Amniotic stem cell (primary cell): ENCODE data around the gene WDR6.

Experiments used
- DNase-seq: peaks from one replicate; lab custom pipeline; 2025; lab: John Stamatoyannopoulos, UW

Gene WDR6

DNA sequence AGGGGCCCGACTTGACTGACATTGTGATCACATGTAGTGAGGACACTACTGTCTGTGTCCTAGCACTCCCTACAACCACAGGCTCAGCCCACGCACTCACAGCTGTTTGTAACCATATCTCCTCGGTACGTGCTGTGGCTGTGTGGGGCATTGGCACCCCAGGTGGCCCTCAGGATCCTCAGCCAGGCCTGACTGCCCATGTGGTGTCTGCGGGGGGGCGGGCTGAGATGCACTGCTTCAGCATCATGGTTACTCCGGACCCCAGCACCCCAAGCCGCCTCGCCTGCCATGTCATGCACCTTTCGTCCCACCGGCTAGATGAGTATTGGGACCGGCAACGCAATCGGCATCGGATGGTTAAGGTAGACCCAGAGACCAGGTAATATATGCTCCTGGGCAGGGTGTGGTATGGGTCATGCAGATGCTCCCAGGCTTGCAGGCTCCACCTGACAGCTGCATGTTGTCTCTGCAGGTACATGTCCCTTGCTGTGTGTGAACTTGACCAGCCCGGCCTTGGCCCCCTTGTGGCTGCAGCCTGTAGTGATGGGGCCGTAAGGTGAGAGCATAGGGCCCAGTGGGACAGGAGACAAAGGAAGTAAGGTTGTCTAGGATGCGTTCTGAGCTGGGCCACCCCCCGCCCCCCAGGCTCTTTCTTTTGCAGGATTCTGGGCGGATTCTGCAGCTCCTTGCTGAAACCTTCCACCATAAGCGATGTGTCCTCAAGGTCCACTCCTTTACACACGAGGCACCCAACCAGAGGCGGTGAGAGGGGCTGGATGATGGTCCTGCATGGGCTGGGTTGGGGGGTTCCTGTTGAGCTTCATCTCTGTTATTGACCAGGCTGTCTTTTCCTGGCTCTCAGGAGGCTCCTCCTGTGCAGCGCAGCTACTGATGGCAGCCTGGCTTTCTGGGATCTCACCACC, 6.8 kb downstream of the WDR6 start:
- no peak for DNase-seq

DNA sequence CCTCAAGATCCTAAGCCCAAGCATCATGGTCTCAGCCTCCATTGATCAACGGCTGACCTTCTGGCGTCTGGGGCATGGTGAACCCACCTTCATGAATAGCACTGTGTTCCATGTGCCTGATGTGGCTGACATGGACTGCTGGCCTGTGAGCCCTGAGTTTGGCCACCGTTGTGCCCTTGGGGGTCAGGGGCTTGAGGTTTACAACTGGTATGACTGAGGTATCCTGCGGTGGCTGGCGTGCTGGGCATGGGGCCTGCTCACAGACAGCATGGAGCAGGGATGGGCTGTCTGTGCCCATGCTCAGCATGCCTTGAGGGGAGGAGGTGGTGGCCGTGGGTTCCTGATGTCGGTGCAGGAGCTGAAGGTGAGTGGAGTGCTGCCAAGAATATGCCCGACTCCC, 7.9 kb downstream of the WDR6 start:
- DNase-seq, result no peak

DNA sequence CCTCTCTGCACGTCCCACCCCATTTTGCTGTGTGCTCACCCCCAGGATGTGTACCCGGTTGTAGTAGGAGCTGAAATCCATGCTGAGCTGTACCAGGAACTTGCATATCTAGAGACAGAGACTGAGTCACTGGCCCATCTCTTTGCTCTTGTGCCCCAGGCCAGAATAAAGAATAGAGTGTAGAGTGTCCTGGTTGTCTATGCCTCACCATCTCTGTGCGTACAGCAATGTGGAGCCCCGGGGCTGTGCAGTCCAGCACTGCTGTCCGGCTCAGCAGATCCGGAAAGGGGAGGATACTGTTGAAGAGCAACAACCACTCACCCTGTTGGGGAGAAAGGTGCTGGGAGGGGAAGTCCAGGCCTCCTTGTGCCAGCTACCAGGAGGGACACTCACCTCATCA, 8.6 kb downstream of the WDR6 start:
- DNase-seq, result no peak

DNA sequence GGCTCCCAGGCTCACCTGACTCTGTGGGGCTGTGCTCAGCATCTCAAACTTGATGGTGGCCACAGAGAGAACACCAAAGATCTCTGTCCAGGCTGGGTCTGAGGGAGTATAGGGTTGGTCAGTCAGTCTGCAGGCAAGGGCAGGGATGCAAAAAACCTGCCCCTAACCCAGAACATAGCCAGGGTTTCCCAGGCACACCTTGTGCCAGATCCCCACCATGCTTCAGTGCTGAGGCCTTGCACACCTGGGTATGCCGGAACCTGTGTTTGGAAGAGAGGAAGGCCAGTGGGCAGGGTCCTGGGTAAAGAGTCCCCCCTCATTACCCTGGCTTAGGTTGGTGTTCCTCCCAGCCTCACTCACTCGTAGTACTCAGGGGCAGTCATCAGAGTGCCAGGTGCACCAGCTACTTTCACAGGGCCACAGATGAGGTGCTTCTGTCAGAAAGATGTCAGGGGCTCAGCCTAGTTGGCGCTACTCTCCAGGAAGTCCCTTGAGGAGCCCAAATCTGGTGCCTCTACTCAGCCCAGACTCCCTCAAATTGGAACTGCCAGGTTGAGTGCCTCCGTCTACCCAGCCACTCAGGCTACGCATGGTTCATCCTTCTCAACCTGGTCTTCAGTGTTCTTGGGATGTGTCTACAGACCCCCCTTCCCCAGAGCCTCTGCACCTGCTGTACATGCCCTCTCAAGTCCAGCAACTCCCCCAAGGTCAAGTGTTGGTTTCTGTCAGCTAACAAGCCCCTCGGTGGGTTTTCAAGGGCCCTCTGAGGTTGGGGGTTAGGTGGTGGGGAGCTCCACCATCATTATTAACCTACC, 9.4 kb downstream of the WDR6 start:
- no peak for DNase-seq

DNA sequence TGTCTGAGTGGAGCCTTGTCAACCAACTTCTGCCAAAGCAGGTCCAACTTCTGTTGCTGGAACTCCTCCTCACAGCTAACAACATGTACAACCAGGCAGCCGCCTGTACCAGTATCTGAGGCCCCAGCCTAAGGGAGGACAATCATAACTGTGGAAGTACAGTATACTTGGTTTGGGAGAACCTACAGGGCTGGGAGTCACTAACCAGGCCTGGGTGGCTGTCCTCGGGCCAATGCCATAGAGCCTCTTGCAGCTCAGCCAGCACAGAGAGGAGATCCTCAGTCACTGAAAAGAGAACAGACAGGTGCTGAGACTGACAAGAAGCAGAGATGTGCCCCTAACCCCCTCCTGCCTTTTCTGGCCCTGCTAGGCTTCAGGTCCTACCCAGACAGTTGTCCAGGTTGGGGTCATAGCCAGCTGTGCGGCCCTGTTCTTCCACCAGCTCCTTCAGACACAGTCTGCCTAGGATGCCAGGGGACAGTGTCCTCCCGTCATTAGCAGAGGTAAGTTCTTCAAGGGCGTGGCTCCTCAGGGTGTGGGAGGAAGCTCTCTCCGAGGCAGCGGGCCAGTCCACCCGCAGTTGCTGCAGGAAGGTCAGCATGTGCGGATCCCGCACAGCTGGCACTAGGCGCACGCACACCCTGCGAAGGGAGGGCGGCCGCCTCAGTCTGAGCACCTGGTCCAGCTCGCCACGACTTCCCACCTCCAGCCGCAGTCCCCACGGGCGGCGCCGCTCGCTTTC, 10.2 kb downstream of the WDR6 start:
- no peak for DNase-seq

DNA sequence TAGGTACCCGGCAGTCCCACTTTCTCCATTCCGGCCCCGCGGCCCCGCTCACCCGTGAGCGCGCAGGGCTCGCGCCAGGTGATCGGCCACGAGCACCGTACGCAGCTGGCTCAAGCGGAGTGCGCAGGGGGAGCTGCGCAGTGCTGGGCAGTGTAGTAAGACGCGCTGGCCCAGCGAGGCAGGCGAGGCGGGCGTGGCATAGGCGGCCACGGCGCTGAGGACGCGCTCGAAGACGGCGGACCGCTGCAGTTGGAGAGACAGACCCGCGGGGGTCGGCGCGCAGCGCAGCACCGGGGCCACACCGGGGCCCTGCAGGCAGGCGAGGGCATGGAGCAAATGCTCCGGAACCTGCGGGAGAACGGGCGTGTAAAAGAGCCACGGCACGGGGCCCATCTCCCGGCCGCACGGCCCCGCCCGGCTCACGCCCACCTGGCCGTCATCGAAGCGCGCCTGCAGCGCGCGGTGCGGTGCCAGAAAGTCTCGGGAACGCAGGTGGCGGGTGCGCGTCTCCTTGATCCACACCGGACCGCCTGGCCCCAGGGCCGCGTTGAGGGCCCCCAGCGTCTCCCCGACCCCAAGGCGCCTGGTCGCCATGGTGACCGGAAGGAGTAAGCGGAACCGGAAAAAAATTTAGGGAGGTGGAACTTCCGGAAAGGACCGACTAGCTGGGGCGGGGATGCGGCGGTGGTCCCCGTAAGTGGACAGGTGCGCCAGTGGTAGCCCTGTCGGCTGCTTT, 10.9 kb downstream of the WDR6 start, which contains the start of gene DALRD3:
DALRD3 (minus strand) TSS at position 610 of the 736 bp plus-strand sequence; CDS start at position 594, 16 bp downstream.
- DNase-seq, result peak; percentile 22

DNA sequence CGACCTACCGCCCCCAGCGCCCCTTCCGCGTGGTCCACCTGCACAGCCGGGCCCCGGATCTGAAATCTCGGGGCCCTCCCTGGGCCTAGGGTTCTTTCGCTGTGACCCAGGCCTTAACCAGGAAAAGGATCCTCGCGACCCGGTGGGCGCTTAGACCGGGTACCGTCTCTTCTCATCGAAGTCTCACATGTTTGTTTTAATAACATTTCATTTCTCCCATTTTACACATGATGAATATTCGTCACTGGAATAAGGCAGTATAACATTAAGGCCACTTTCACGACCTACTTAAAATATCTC, 11.5 kb downstream of the WDR6 start:
- no peak for DNase-seq

DNA sequence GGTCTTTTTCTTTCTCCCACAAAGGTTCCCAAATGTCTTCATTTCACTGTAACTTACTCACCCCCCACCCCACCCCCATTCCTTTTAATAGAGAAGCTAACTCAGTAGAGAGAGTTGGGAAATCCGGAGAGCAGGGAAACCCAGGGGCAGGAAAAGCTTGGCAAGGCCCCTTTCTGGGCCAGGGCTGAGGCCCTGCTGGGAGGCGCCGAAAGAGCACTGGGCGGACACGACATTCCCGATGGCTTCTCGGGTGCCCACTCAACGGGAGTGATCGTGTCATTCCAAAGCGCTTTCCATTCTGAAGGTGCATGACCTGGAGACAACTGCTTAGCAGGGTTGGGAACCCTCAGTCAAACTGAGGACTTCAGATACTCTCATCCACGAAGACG, 12.7 kb downstream of the WDR6 start:
- no peak for DNase-seq

DNA sequence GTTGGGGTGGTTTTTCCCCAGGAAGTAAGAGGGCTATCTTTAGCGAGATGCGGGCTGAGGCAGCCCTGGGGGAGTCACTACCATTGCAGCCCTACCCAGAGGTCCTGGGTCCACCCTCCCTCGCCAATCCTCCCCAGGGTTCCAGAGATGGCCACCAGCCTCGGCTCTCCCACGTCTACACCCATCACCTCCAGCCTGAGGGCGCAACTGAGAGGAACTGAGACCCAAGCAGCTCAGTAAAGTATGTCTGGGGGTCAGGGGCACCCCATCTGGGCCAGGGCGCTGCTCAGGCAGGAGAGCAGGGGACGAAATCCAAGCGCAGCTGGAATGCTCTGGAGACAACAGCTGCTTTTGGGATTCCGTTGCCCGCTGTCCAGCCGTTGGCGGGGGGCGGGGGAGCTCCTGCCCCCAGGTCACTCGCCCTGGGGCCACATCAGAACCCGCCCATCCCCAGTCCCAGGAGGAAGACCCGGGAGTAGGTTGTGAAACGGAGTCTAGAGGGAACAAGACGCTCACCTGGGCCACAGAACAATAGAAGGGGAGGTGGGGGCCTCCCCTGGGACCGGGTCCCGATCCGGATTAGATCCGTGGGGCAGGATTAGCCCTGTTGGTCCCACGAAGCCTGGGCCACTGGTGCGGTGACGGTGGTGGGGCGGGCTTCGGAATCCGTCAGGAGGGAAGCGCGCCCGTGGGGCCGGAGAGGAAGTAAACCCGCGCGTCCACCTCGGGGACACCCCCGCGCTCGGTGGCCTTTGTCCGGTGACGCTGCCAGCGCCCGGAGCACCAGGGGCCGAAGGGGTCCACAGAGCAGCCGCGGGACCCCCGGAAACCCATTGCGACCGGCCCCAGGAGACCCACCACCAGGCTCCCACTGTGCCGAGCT, 13.4 kb downstream of the WDR6 start:
- DNase-seq, result no peak

DNA sequence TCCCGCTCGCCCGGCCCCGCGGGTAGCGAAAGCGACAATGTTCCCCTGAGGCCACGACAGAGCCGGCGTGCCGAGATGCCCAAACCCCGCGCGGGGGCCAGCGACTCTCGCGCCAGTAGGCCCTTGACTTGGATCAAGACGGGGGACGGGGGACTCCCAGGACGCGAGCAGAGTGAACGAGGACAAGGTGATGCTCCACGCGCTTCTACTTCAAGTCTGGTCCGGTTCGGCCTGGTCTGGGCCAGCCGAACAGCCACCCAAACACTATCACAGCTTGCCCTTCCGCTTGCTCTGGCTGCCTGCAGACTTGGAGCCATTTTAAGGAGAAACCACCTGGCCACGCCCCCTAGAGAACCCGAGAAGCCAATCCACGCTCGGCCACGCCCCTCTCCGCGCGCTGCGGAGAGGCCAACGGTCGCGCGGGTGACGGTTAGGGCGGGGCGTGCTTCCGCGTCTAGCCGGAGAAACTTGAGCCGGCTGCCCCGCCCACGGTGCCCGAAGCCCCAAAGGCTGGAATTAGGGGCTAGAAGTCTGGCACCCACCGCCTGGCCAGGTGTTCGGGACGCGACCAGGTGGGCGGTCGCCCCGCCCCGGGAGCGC, 14.1 kb downstream of the WDR6 start:
- peak; percentile 91 for DNase-seq

DNA sequence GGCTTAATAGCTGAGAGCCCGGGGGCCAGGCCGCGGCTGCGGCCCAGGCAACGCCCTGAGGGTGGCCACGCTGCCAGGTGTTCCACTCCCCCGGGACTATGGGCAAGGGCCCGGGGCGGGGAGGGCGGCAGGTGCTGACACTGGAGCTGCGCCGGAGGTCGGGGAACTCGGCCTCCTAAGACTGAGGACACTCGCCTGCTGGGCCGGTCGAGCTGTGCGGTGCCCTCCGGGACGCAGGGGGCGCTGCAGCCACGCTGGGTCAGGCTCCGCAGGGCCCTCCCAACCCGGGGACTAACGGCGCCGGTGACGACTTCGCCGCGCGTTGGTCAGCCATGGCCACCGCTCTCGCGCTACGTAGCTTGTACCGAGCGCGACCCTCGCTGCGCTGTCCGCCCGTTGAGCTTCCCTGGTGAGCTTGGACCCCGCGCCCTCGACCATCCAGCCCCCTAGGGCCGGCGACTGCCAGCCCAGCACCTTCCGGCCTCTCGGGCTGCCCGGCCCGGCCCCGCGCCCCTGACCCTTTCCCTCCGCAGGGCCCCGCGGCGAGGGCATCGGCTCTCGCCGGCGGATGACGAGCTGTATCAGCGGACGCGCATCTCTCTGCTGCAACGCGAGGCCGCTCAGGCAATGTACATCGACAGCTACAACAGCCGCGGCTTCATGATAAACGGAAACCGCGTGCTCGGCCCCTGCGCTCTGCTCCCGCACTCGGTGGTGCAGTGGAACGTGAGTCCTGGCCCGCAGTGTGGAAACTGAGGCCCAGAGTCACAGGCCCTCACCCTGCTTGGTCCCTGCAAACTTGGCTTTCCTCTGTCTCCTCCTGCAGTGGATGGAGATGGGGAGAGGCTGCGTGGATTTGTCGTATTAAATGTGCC, 14.9 kb downstream of the WDR6 start, which contains the start of gene NDUFAF3:
NDUFAF3 (plus strand) TSS at position 309 of the 875 bp plus-strand sequence; CDS start at position 333, 24 bp downstream.
- peak; percentile 84 for DNase-seq

DNA sequence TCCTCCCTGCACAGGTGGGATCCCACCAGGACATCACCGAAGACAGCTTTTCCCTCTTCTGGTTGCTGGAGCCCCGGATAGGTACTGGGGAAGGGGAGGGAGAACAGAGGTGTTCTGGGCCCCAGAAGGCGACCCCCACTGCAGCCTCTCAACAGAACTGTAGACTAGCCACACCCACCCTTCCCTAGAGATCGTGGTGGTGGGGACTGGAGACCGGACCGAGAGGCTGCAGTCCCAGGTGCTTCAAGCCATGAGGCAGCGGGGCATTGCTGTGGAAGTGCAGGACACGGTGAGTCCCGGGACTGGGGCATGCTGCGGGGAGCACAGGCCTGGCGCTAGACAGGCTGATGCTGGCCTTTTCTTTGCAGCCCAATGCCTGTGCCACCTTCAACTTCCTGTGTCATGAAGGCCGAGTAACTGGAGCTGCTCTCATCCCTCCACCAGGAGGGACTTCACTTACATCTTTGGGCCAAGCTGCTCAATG, 15.5 kb downstream of the WDR6 start:
- no peak for DNase-seq

DNA sequence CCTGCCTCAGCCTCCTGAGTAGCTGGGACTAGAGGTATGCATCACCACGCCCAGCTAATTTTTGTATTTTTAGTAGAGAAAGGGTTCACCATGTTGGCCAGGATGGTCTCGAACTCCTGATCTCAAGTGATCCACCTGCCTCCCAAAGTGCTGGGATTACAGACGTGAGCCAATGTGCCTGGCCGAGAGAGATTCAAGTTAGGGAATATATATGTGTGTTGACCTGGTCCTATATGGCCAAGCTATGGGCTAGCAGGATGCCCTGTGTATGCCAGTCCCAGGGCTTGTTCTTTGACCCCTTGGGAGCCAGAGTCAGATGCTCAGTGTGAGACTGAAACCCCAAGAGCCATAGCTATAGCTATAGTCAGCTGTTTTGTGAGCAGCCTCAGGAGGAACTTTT, 16.6 kb downstream of the WDR6 start:
- no peak for DNase-seq

DNA sequence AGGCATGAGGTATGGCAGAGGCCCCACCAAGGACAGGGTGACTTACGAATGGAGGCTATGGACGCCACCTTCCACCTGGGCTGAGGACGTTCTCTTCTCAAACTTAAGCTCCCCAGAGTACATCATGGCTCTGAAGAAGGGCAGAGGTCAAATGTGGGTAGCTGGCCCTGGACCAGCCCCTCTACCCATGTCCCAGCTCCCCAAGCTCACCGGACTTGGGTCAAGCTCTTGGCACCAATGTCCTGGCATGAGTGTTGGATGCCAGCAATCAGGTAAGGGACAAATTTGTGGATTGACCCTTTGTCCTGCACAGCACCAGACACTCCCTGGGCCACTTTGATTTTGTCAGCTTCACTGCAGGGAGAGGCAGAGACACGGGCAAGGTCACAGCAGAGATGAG, 17.3 kb downstream of the WDR6 start:
- no peak for DNase-seq

DNA sequence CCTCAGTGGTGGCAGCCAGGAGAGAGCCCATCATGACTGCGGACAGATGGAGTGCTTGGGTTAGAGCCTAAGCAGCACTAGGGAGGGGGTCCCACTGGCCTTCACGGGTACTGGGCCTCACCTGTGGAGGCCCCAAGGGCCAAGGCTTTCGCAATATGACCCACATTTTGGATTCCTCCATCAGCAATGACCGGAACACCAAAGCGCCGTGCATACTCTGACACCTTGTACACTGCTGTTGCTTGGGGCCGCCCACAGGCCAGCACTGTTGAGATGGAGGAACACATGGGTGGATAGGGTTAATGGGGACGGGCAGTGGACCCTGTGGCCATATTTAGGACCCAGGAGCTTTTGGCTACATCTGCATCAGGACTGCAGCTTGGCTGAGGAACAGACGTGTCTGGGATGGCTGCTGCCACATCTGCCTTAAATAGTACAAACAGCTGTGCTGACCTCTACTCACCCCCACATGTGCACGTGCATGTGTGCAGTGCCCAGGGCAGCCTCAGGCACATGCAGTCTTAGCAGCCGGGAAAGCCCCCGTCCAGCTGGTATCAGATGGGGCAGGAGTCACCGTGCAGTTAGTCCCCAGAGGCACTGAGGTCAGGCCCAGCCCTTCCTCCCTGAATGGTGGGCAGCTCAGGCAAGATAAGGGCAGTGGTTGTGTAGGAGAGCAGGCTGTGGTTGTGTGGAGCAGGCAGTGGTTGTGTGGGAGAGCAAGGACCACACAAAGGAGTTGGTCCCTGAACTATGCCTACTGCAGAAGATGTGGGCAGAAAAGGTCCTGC, 18.0 kb downstream of the WDR6 start:
- DNase-seq, result no peak

DNA sequence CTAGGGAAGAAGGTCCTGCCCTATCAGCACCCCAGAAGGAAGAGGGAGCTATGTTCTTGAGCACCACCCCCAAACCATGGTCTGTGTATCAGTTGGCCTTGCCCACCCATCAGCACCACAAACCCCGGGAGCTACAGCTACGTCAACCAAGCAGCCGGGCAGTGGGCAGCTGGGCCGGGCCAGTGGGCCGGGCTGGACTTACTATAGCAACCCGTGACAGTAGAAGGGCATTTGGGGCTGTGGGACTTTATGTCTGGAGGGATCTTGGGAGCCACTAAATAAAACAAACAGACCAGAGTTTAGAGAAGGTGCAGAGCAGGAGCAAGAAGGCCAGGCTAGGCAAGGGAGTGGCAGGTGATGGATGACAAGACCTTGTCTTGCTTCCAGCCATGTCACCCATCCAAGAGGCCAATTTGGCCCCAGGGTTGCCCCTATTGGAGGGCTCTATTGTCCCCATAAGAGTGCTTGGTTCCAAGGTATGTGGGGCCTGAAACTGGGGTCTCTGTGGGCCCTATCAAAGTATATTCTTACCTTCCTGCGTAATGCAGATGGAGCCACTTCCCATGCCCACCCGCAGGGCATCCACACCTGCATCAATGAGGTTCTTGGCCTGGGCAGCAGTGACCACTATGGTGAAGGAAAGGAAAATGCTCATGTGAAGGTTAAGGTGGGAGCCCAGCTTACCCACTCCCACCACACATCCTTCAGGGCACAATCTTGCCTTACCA, 18.8 kb downstream of the WDR6 start:
- DNase-seq, result no peak

DNA sequence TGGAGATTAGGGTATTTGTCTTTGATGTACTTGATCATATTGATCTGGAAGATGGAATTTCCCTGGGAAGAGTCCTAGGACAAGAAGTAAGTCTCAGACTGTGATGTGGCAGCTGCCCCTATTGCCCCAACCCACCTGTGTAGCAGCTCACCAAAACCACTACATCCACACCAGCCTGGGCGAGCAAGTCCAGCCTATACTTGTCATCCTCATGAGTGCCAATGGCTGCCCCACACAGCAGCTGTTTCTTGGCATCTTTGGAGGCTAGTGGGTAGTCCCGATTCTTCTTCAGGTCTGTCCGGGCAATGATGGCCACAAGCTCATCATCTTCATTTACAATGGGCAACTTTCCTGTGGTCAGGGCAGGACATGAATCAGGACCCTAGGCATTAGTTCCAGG, 19.3 kb downstream of the WDR6 start:
- DNase-seq, result no peak

DNA sequence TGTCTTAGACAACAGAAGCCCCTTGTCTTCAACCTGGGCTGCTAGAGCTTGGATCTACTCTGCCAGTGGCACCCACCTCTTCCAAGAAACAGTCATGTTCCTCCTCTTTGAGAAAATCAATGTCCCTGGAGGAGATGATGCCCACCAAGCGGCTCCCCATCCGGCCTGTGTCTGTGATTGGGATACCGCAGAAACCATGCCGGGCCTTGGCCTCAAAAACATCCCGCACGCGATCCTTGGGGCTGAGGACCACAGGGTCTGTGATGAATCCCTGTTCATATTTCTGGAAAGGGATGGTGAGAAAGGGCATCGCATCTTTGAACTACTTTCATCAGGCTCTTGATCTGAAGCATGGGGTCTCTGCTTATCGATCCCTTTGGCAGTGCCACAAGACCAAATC, 20.4 kb downstream of the WDR6 start:
- no peak for DNase-seq
